Measurements from ENCODE around the gene MED15.
A peak's percentile ranks its signal among the peaks of the same experiment; 100 is the strongest.

Gene MED15

GRCh38 chr22:20604776-20605221 lies 97.4 kb downstream of the MED15 start:
- H3K27ac ChIP-seq (ENCODE audit: low read depth, low read length), result no peak overlapping the region
- H3K9ac ChIP-seq (ENCODE audit: low read length), result no peak overlapping the region
- WGBS (ENCODE audit: extremely low coverage, insufficient coverage, insufficient read length), result no CpG with 5 or more reads among the region's 18 CpGs

GRCh38 chr22:20605328-20605727 lies 97.9 kb downstream of the MED15 start:
- Histone ChIP-seq H2AK5ac (ENCODE audit: low read length) (no peak overlapping the region), H3K9me3 (ENCODE audit: insufficient read depth, low read depth, low read length) (no peaks in the 10 kb centered on the region), H3K23ac (ENCODE audit: low read length) (no peak overlapping the region), H3K36me3 (ENCODE audit: control insufficient read depth in 1 of 2, insufficient read depth in 2 of 2, low read length in 2 of 2) (no peaks in the 10 kb centered on the region), H3K4ac (ENCODE audit: low read depth, low read length) (no peak overlapping the region), H4K8ac (ENCODE audit: low read depth, low read length) (no peak overlapping the region), H2BK120ac (ENCODE audit: insufficient read depth, low read length, poor library complexity) (no peak overlapping the region), H3K9ac (ENCODE audit: low read length) (no peak overlapping the region), H2BK12ac (ENCODE audit: low read length) (no peak overlapping the region), H4K91ac (ENCODE audit: low read depth, low read length) (no peak overlapping the region), H3K4me1 (ENCODE audit: control insufficient read depth in 1 of 2, insufficient read depth in 2 of 2, low read length in 2 of 2) (peaks cover 13 to 14% of the 10 kb centered on the region in 2 experiments), H3K14ac (ENCODE audit: low read length) (no peak overlapping the region), H3K18ac (ENCODE audit: low read length) (no peak overlapping the region), H3K27ac (ENCODE audit: low read depth, low read length) (no peak overlapping the region), H3K4me2 (ENCODE audit: low read length) (no peak overlapping the region), H2BK5ac (ENCODE audit: low read depth, low read length, poor library complexity) (no peak overlapping the region), H2AFZ (ENCODE audit: insufficient read depth, low read length, poor library complexity) (no peak overlapping the region), H4K12ac (ENCODE audit: low read depth, low read length) (no peak overlapping the region), H3K4me3 (ENCODE audit: low read depth, low read length) (no peak overlapping the region), H3K79me1 (ENCODE audit: low read length) (no peaks in the 10 kb centered on the region), H3K79me2 (ENCODE audit: control insufficient read depth, insufficient read depth, low read length, poor library complexity) (no peaks in the 10 kb centered on the region), H3K27me3 (ENCODE audit: insufficient read depth, low read length) (no peaks in the 10 kb centered on the region)
- WGBS (ENCODE audit: extremely low coverage, insufficient coverage, insufficient read length), result no CpG with 5 or more reads among the region's 6 CpGs
- no peak for DNase-seq

More at GRCh38 chr22:20604776-20605221, 97.4 kb downstream of the MED15 start:
- Histone ChIP-seq H2BK5ac (ENCODE audit: low read depth, low read length, poor library complexity) (no peak overlapping the region), H3K79me2 (ENCODE audit: control insufficient read depth, insufficient read depth, low read length, poor library complexity) (no peaks in the 10 kb centered on the region), H3K36me3 (ENCODE audit: control insufficient read depth in 1 of 2, insufficient read depth in 2 of 2, low read length in 2 of 2) (no peaks in the 10 kb centered on the region), H3K4ac (ENCODE audit: low read depth, low read length) (no peak overlapping the region), H3K23ac (ENCODE audit: low read length) (no peak overlapping the region), H2BK120ac (ENCODE audit: insufficient read depth, low read length, poor library complexity) (no peak overlapping the region), H4K12ac (ENCODE audit: low read depth, low read length) (no peak overlapping the region), H3K4me2 (ENCODE audit: low read length) (no peak overlapping the region), H3K4me1 (ENCODE audit: control insufficient read depth in 1 of 2, insufficient read depth in 2 of 2, low read length in 2 of 2) (peaks cover 13 to 14% of the 10 kb centered on the region in 2 experiments), H4K91ac (ENCODE audit: low read depth, low read length) (no peak overlapping the region), H3K18ac (ENCODE audit: low read length) (no peak overlapping the region), H3K9me3 (ENCODE audit: insufficient read depth, low read depth, low read length) (no peaks in the 10 kb centered on the region), H4K8ac (ENCODE audit: low read depth, low read length) (no peak overlapping the region), H3K27me3 (ENCODE audit: insufficient read depth, low read length) (no peaks in the 10 kb centered on the region), H3K79me1 (ENCODE audit: low read length) (no peaks in the 10 kb centered on the region), H2AK5ac (ENCODE audit: low read length) (no peak overlapping the region), H2BK12ac (ENCODE audit: low read length) (no peak overlapping the region), H2AFZ (ENCODE audit: insufficient read depth, low read length, poor library complexity) (no peak overlapping the region), H3K14ac (ENCODE audit: low read length) (no peak overlapping the region), H3K4me3 (ENCODE audit: low read depth, low read length) (no peak overlapping the region)
- DNase-seq, result peak; percentile 26 to 33

GRCh38 chr22:20606041-20606783 lies 98.8 kb downstream of the MED15 start:
- H4K91ac ChIP-seq (ENCODE audit: low read depth, low read length), result no peak overlapping the region

GRCh38 chr22:20606784-20607128 lies 99.3 kb downstream of the MED15 start:
- Histone ChIP-seq H3K23ac (ENCODE audit: low read length) (no peak overlapping the region), H3K36me3 (ENCODE audit: control insufficient read depth in 1 of 2, insufficient read depth in 2 of 2, low read length in 2 of 2) (no peaks in the 10 kb centered on the region), H3K9me3 (ENCODE audit: insufficient read depth, low read depth, low read length) (no peaks in the 10 kb centered on the region), H3K14ac (ENCODE audit: low read length) (no peak overlapping the region), H3K18ac (ENCODE audit: low read length) (no peak overlapping the region), H3K4me3 (ENCODE audit: low read depth, low read length) (no peak overlapping the region), H4K91ac (ENCODE audit: low read depth, low read length) (no peak overlapping the region), H3K27ac (ENCODE audit: low read depth, low read length) (no peak overlapping the region), H4K12ac (ENCODE audit: low read depth, low read length) (no peak overlapping the region), H2AFZ (ENCODE audit: insufficient read depth, low read length, poor library complexity) (no peak overlapping the region), H3K79me1 (ENCODE audit: low read length) (no peaks in the 10 kb centered on the region), H2BK120ac (ENCODE audit: insufficient read depth, low read length, poor library complexity) (no peak overlapping the region), H2AK5ac (ENCODE audit: low read length) (no peak overlapping the region), H3K4me2 (ENCODE audit: low read length) (no peak overlapping the region), H3K27me3 (ENCODE audit: insufficient read depth, low read length) (no peaks in the 10 kb centered on the region), H2BK5ac (ENCODE audit: low read depth, low read length, poor library complexity) (no peak overlapping the region), H3K79me2 (ENCODE audit: control insufficient read depth, insufficient read depth, low read length, poor library complexity) (no peaks in the 10 kb centered on the region), H3K4me1 (ENCODE audit: control insufficient read depth in 1 of 2, insufficient read depth in 2 of 2, low read length in 2 of 2) (peaks cover 13 to 14% of the 10 kb centered on the region in 2 experiments), H3K9ac (ENCODE audit: low read length) (no peak overlapping the region), H2BK12ac (ENCODE audit: low read length) (no peak overlapping the region), H4K8ac (ENCODE audit: low read depth, low read length) (no peak overlapping the region), H3K4ac (ENCODE audit: low read depth, low read length) (no peak overlapping the region)
- DNase-seq, result no peak
- WGBS (ENCODE audit: extremely low coverage, insufficient coverage, insufficient read length), result no CpG with 5 or more reads among the region's 9 CpGs

More at GRCh38 chr22:20606041-20606783, 98.8 kb downstream of the MED15 start:
- Histone ChIP-seq H2AK5ac (ENCODE audit: low read length) (no peak overlapping the region), H3K4ac (ENCODE audit: low read depth, low read length) (no peak overlapping the region), H3K4me1 (ENCODE audit: control insufficient read depth in 1 of 2, insufficient read depth in 2 of 2, low read length in 2 of 2) (peaks cover 13 to 14% of the 10 kb centered on the region in 2 experiments), H3K79me1 (ENCODE audit: low read length) (no peaks in the 10 kb centered on the region), H3K9me3 (ENCODE audit: insufficient read depth, low read depth, low read length) (no peaks in the 10 kb centered on the region), H4K12ac (ENCODE audit: low read depth, low read length) (no peak overlapping the region), H3K4me2 (ENCODE audit: low read length) (no peak overlapping the region), H3K27ac (ENCODE audit: low read depth, low read length) (no peak overlapping the region), H2BK120ac (ENCODE audit: insufficient read depth, low read length, poor library complexity) (no peak overlapping the region), H3K79me2 (ENCODE audit: control insufficient read depth, insufficient read depth, low read length, poor library complexity) (no peaks in the 10 kb centered on the region), H3K23ac (ENCODE audit: low read length) (no peak overlapping the region), H2BK12ac (ENCODE audit: low read length) (no peak overlapping the region), H3K14ac (ENCODE audit: low read length) (no peak overlapping the region), H2BK5ac (ENCODE audit: low read depth, low read length, poor library complexity) (no peak overlapping the region), H3K18ac (ENCODE audit: low read length) (no peak overlapping the region), H3K27me3 (ENCODE audit: insufficient read depth, low read length) (no peaks in the 10 kb centered on the region), H3K36me3 (ENCODE audit: control insufficient read depth in 1 of 2, insufficient read depth in 2 of 2, low read length in 2 of 2) (no peaks in the 10 kb centered on the region), H4K8ac (ENCODE audit: low read depth, low read length) (no peak overlapping the region), H3K9ac (ENCODE audit: low read length) (no peak overlapping the region), H3K4me3 (ENCODE audit: low read depth, low read length) (no peak overlapping the region), H2AFZ (ENCODE audit: insufficient read depth, low read length, poor library complexity) (no peak overlapping the region)
- peak; percentile 98 to 99 for DNase-seq
- WGBS (ENCODE audit: extremely low coverage, insufficient coverage, insufficient read length), result no CpG with 5 or more reads among the region's 13 CpGs
